MM.1S (cell line): Measurements from ENCODE around the gene ZBTB24.

ENCODE experiments used
- DNase-seq: peaks from one replicate; pipeline ENCODE4 v3.0.0-alpha.2; 2015
- H2AFZ ChIP-seq: fragments of 300-600 bp; sonication (generic); 2 replicates; pipeline ENCODE4 v1.6.0; 2016; ENCODE audit warnings: antibody characterized with exemption, low read length
- H3F3A ChIP-seq: fragments of 300-600 bp; sonication (generic); 2 replicates; pipeline ENCODE4 v1.6.1; 2016; ENCODE audit warnings: mild to moderate bottlenecking, antibody characterized with exemption, low read length, moderate library complexity, mixed read lengths; ENCODE audit not compliant: insufficient read depth
- H3K27ac ChIP-seq: fragments of 300-600 bp; sonication (generic); 2 replicates; pipeline ENCODE4 v1.5.1; 2016; ENCODE audit warnings: mild to moderate bottlenecking, low read length
- H3K27me3 ChIP-seq: fragments of 300-600 bp; sonication (generic); replicated peaks from 2 replicates; pipeline ENCODE4 v1.6.0; 2016; ENCODE audit warnings: low read length; ENCODE audit not compliant: insufficient read depth
- H3K36me3 ChIP-seq: fragments of 300-600 bp; sonication (generic); replicated peaks from 2 replicates; pipeline ENCODE4 v1.6.1; 2016; ENCODE audit warnings: mild to moderate bottlenecking, low read length, mixed read lengths; ENCODE audit not compliant: insufficient read depth
- H3K4me1 ChIP-seq: fragments of 300-600 bp; sonication (generic); 2 replicates; pipeline ENCODE4 v1.6.1; 2016; ENCODE audit warnings: low read length, mixed read lengths
- H3K4me2 ChIP-seq: fragments of 300-600 bp; sonication (generic); 2 replicates; pipeline ENCODE4 v1.6.0; 2016; ENCODE audit warnings: low read depth, low read length
- H3K4me3 ChIP-seq: fragments of 300-600 bp; sonication (generic); 2 replicates; pipeline ENCODE4 v1.5.1; 2016; ENCODE audit warnings: low read length, mixed read lengths
- H3K79me2 ChIP-seq: fragments of 300-600 bp; sonication (generic); 2 replicates; pipeline ENCODE4 v1.6.1; 2016; ENCODE audit warnings: mixed run types, low read length, mixed read lengths
- H3K9ac ChIP-seq: fragments of 300-600 bp; sonication (generic); 2 replicates; pipeline ENCODE4 v1.6.1; 2016; ENCODE audit warnings: low read length, mixed read lengths
- H3K9me2 ChIP-seq: fragments of 300-600 bp; sonication (generic); replicated peaks from 2 replicates; pipeline ENCODE4 v1.6.1; 2016; ENCODE audit warnings: mild to moderate bottlenecking, low read length, mixed read lengths; ENCODE audit not compliant: insufficient read depth
- H3K9me3 ChIP-seq: fragments of 300-600 bp; sonication (generic); replicated peaks from 2 replicates; pipeline ENCODE4 v1.6.1; 2016; ENCODE audit warnings: mild to moderate bottlenecking, low read length, mixed read lengths; ENCODE audit not compliant: insufficient read depth
- H4K20me1 ChIP-seq: fragments of 300-600 bp; sonication (generic); 2 replicates; pipeline ENCODE4 v1.6.1; 2016; ENCODE audit warnings: mild to moderate bottlenecking, low read length, moderate library complexity, mixed read lengths; ENCODE audit not compliant: insufficient read depth
- CTCF ChIP-seq: fragments of 300-600 bp; sonication (generic); IDR thresholded peaks from 2 replicates; pipeline ENCODE4 v1.5.1; 2016; ENCODE audit warnings: antibody characterized with exemption, low read length, mixed read lengths
- EZH2 ChIP-seq: fragments of 300-600 bp; sonication (generic); optimal IDR thresholded peaks from 2 replicates; pipeline ENCODE3; 2017; ENCODE audit warnings: low read depth, mild to moderate bottlenecking, antibody characterized with exemption, low read length, mixed read lengths
- EZH2phosphoT487 ChIP-seq: fragments of 300-600 bp; sonication (generic); IDR thresholded peaks from 2 replicates; pipeline ENCODE4 v1.6.1; 2018; ENCODE audit warnings: antibody characterized with exemption, low read length

Gene ZBTB24

DNA sequence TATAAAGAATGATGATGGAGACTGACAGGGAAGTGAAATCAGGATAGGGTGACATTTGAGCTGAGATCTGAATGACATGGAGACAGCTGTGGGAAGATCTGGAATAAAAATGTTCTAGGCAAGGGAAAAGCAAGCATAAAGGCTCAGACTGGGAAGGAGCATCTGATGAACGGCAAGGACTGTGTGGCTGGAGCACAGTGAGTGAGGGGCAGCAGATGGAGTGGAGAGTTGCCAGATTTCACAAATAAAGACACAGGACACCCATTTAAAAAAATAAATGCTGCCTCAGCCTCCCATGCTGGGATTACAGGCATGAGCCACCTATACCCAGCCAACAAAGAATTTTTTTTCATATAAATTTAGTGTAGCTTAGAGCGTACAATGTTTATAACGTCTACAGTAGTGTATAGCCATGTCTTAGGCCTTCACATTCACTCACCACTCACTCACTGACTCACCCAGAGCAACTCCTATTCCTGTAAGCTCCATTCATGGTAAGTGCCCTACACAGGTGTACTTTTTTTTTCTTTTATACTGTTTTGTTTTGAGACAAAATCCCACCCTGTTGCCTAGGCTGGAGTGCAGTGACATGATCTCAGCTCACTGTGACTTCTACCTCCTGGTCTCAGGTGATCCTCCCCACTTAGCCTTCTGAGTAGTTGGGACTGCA lies 2.4 kb upstream of the ZBTB24 start:
- Histone ChIP-seq H3K4me2 (no peak overlapping the region), H3K36me3 (peaks cover 10% of the 10 kb centered on the region; the same call in 1 of the 2 replicates), H3K27ac (no peak overlapping the region), H3K79me2 (peaks cover 25% of the 10 kb centered on the region), H3K27me3 (no peaks in the 10 kb centered on the region), H3K9me2 (no peaks in the 10 kb centered on the region), H3K9me3 (no peaks in the 10 kb centered on the region), H3K4me3 (no peak overlapping the region), H2AFZ (no peak overlapping the region), H3K9ac (no peak overlapping the region), H3K4me1 (peaks cover 14% of the 10 kb centered on the region), H4K20me1 (no peaks in the 10 kb centered on the region), H3F3A (no peaks in the 10 kb centered on the region; the same call in 1 of the 2 replicates)
- no peak for TF ChIP-seq EZH2
- no peak for TF ChIP-seq EZH2phosphoT487
- TF ChIP-seq CTCF, result no peak
- no peak for DNase-seq

DNA sequence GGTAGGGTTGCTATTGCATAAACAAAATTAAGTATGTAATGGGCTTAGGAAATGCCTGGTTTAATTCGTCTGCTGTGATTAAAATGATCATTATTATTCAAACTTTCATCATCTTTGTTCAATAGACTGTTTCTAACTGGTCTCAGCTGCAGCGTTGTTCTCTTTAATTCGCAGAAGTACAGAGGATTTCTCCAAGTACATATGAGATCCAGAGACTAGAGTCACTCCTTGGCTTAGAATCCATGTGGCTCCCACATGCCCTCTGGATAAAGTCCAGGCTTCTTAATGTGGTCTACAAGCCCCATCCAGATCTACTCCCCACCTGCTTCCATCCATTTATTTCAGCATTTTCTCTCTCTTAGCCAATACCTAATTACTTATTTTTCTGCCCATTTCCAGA lies 1.1 kb upstream of the ZBTB24 start:
- no peaks in the 10 kb centered on the region for H4K20me1 ChIP-seq
- no peaks in the 10 kb centered on the region for H3K9me2 ChIP-seq
- H3K79me2 ChIP-seq, result peaks cover 36% of the 10 kb centered on the region
- DNase-seq, result no peak
- H3K4me2 ChIP-seq, result peak overlapping the region; percentile 63; the same call in 1 of the 2 replicates
- H3K9me3 ChIP-seq, result no peaks in the 10 kb centered on the region
- H3F3A ChIP-seq, result no peaks in the 10 kb centered on the region; the same call in 1 of the 2 replicates
- H3K27me3 ChIP-seq, result no peaks in the 10 kb centered on the region
- no peak for TF ChIP-seq EZH2
- TF ChIP-seq CTCF, result no peak
- TF ChIP-seq EZH2phosphoT487, result no peak
- no peak overlapping the region for H3K27ac ChIP-seq
- peak overlapping the region; percentile 53; the same call in 1 of the 2 replicates for H3K4me3 ChIP-seq
- no peak overlapping the region for H3K9ac ChIP-seq
- H3K36me3 ChIP-seq, result peaks cover 12% of the 10 kb centered on the region; the same call in 1 of the 2 replicates
- H2AFZ ChIP-seq, result peak overlapping the region; percentile 76; the same call in 1 of the 2 replicates
- peaks cover 20% of the 10 kb centered on the region for H3K4me1 ChIP-seq

- peaks cover 40% of the 10 kb centered on the region for H3K79me2 ChIP-seq
- H3K4me2 ChIP-seq, result peak overlapping the region; percentile 63; the same call in 1 of the 2 replicates
- H3K4me1 ChIP-seq, result peaks cover 24% of the 10 kb centered on the region
- H3F3A ChIP-seq, result no peaks in the 10 kb centered on the region; the same call in 1 of the 2 replicates
- no peak for DNase-seq
- no peaks in the 10 kb centered on the region for H3K9me3 ChIP-seq
- peaks cover 12% of the 10 kb centered on the region; the same call in 1 of the 2 replicates for H3K36me3 ChIP-seq
- peak overlapping the region; percentile 76 for H2AFZ ChIP-seq
- no peak overlapping the region for H3K27ac ChIP-seq
- H3K4me3 ChIP-seq, result peak overlapping the region; percentile 53
- no peaks in the 10 kb centered on the region for H4K20me1 ChIP-seq
- no peak overlapping the region for H3K9ac ChIP-seq
- TF ChIP-seq CTCF (no peak), EZH2phosphoT487 (no peak), EZH2 (no peak)
- H3K9me2 ChIP-seq, result no peaks in the 10 kb centered on the region
- H3K27me3 ChIP-seq, result no peaks in the 10 kb centered on the region
These were observed 677 bp upstream of the ZBTB24 start for GRCh38 chr6:109483735-109484057.
